ENCODE measurements around the gene KDM5C. TPM values are rescaled to one million over a fixed set of nuclear protein-coding genes. Genes with fewer than 3 reads are reported as not detected.

Gene KDM5C
- total and polyA plus RNA-seq, 2 of the 8 experiments (the other 6 are each of a cell fraction or from before 2014, with no cell fraction given) = 42.4 to 82.2 TPM

GRCh38 chrX:53196678-53197077 lies 28.3 kb downstream of the KDM5C start:
- H3K4me3 ChIP-seq (ENCODE audit: extremely low read depth in 1 of 4, insufficient read depth in 2 of 4, low read depth in 3 of 4, low read length in 4 of 4) = no peak overlapping the region
- no peak overlapping the region for H4K91ac ChIP-seq (replicated peaks; ENCODE audit: insufficient read length, low read length)
- no peaks in the 10 kb centered on the region for H3K79me2 ChIP-seq (ENCODE audit: control insufficient read depth in 1 of 2, insufficient read depth in 2 of 2, low read length in 2 of 2)
- no peak overlapping the region for H3K4ac ChIP-seq (replicated peaks; ENCODE audit: insufficient read length, low read depth, low read length)
- H3K18ac ChIP-seq (ENCODE audit: extremely low read depth, low read length) = no peak overlapping the region
- H2BK120ac ChIP-seq (replicated peaks; ENCODE audit: low read depth, low read length) = no peak overlapping the region
- 95% methylated on average over 10 of the region's 12 CpGs; no CpG with 5 or more reads in 1 of the 2 experiments for WGBS, 2 experiments (ENCODE audit: extremely low coverage in 1 of 2, insufficient coverage in 1 of 2, insufficient read length in 1 of 2, insufficient replicate concordance in 2 of 2, low coverage in 1 of 2, low lambda C conversion rate in 2 of 2, missing lambda C conversion rate in 1 of 2)
- H2AFZ ChIP-seq (ENCODE audit: low read length) = no peak overlapping the region
- H2AK5ac ChIP-seq (ENCODE audit: low read depth, low read length) = no peak overlapping the region
- DNase-seq (ENCODE audit: low read depth in 1 of 2, low spot score in 2 of 2) (no peak), FAIRE-seq (no peak)
- no peaks in the 10 kb centered on the region for H3K4me1 ChIP-seq (replicated peaks in 1 of 4; ENCODE audit: control insufficient read depth in 3 of 4, insufficient read depth in 4 of 4, low read length in 3 of 4)
- no peak overlapping the region for H2BK20ac ChIP-seq (ENCODE audit: low read length)
- no peak overlapping the region for H2BK15ac ChIP-seq (ENCODE audit: low read length)
- H4K8ac ChIP-seq (ENCODE audit: extremely low read depth, insufficient read depth, low read length) = no peak overlapping the region
- no peak overlapping the region for H3K4me2 ChIP-seq (ENCODE audit: insufficient read depth in 1 of 2, low read depth in 2 of 2, low read length in 2 of 2)
- no peaks in the 10 kb centered on the region for H3K23me2 ChIP-seq (ENCODE audit: low read depth, low read length)
- H3K9ac ChIP-seq (replicated peaks in 1 of 4; ENCODE audit: extremely low read depth in 1 of 4, low read depth in 3 of 4, low read length in 3 of 4) = no peak overlapping the region
- H2BK5ac ChIP-seq (ENCODE audit: low read depth, low read length) = no peak overlapping the region
- POLR2A ChIA-PET (ENCODE audit: partially characterized antibody) = interaction anchor here (1.3 to 1.5 kb wide), 2 partner anchors 9 to 21 kb away, joined by 3 read pairs; no protein-coding TSS in a partner anchor
- H3K9me3 ChIP-seq (ENCODE audit: insufficient read depth in 2 of 2, low read depth in 1 of 2, low read length in 1 of 2) = no peaks in the 10 kb centered on the region
- H3K14ac ChIP-seq (ENCODE audit: insufficient read length) = no peak overlapping the region
- H3K79me1 ChIP-seq (ENCODE audit: low read depth, low read length) = no peaks in the 10 kb centered on the region
- CTCF ChIA-PET (ENCODE audit: partially characterized antibody) = interaction anchor here (0.8 kb wide), 1 partner anchor 23 kb away, joined by 4 read pairs; no protein-coding TSS in a partner anchor
- no peak overlapping the region for H3K56ac ChIP-seq (replicated peaks; ENCODE audit: insufficient read length, low read depth, low read length)
- H2BK12ac ChIP-seq (ENCODE audit: low read depth, low read length) = no peak overlapping the region
- no peak overlapping the region for H3K27ac ChIP-seq (ENCODE audit: low read depth, low read length)
- peaks cover 13 to 81% (median 56%) of the 10 kb centered on the region in 4 experiments; a peak in 6 of 8 replicates for H3K36me3 ChIP-seq (ENCODE audit: control insufficient read depth in 2 of 4, insufficient read depth in 4 of 4, low read length in 3 of 4)
- H4K5ac ChIP-seq (ENCODE audit: insufficient read length, low read depth, low read length) = no peak overlapping the region
- H4K20me1 ChIP-seq (replicated peaks in 1 of 2; ENCODE audit: control insufficient read depth in 1 of 2, insufficient read depth in 2 of 2, low read length in 2 of 2) = peaks cover 0 to 5% of the 10 kb centered on the region in 2 experiments
- H3K23ac ChIP-seq (ENCODE audit: insufficient read length) = no peak overlapping the region
- no peaks in the 10 kb centered on the region for H3K27me3 ChIP-seq (replicated peaks in 1 of 4; ENCODE audit: control insufficient read depth in 3 of 4, extremely low read depth in 1 of 4, insufficient read depth in 3 of 4, low read length in 3 of 4)
- no peak for TF ChIP-seq BACH1 (IDR thresholded peaks at IDR 0.05; ENCODE audit: low read length)
- TF ChIP-seq POLR2AphosphoS5 (IDR thresholded peaks at IDR 0.05; ENCODE audit: low read depth, low read length) = no peak
- TF ChIP-seq BRCA1 (IDR thresholded peaks at IDR 0.05; ENCODE audit: low read depth, low read length) = no peak
- no peak for TF ChIP-seq ASH2L (IDR thresholded peaks at IDR 0.05; ENCODE audit: low read length)
- no peak for TF ChIP-seq EGR1 (IDR thresholded peaks at IDR 0.05; ENCODE audit: borderline replicate concordance, low read depth, low read length)
- no peak for TF ChIP-seq RAD21 (IDR thresholded peaks at IDR 0.05 in 1 of 2, conservative IDR thresholded peaks at IDR 0.05 in 1 of 2; ENCODE audit: low read depth in 2 of 2, low read length in 2 of 2)
- no peak for TF ChIP-seq NRF1 (IDR thresholded peaks at IDR 0.05; ENCODE audit: low read depth, low read length)
- TF ChIP-seq KDM1A (IDR thresholded peaks at IDR 0.05; ENCODE audit: borderline replicate concordance, low read length) = no peak
- TF ChIP-seq CHD2 (IDR thresholded peaks at IDR 0.05; ENCODE audit: low read length) = no peak
- no peak for TF ChIP-seq SP4 (IDR thresholded peaks at IDR 0.05; ENCODE audit: low read length)

Measured in H1 (cell line).